Activated CD4-positive, alpha-beta memory T cell treated with anti-CD3 and anti-CD28 coated beads for 36 hours (primary cell): ENCODE results near the gene SLC2A10. TPM values are rescaled to one million over a fixed set of nuclear protein-coding genes. Genes with fewer than 3 reads are reported as not detected.

ENCODE experiments used
- CTCF ChIA-PET: fragments of 350-600 bp; sonication (Branson Sonifier 250); formaldehyde crosslinking; loops from one replicate; lab custom pipeline; 2021; ENCODE audit warnings: antibody characterized with exemption, inconsistent platforms; lab: Charles Lee
- POLR2A ChIA-PET: fragments of 350-600 bp; sonication (Branson Sonifier 250); formaldehyde crosslinking; loops from one replicate; lab custom pipeline; 2021; ENCODE audit warnings: antibody characterized with exemption; lab: Charles Lee
- DNase-seq: peaks from one replicate; pipeline ENCODE4 v3.0.0-alpha.2; 2020
- H3K27ac Mint-ChIP-seq: one replicate; pipeline ENCODE4 v1.8.0; 2021; ENCODE audit warnings: mixed read lengths
- H3K27me3 Mint-ChIP-seq: one replicate; pipeline ENCODE4 v1.8.0; 2021; ENCODE audit warnings: mixed read lengths
- H3K36me3 Mint-ChIP-seq: one replicate; pipeline ENCODE4 v1.8.0; 2021; ENCODE audit warnings: mixed read lengths
- H3K4me1 Mint-ChIP-seq: one replicate; pipeline ENCODE4 v1.8.0; 2021; ENCODE audit warnings: low read depth, mixed read lengths
- H3K4me3 Mint-ChIP-seq: one replicate; pipeline ENCODE4 v1.8.0; 2021; ENCODE audit warnings: mild to moderate bottlenecking, mixed read lengths
- H3K9me3 Mint-ChIP-seq: one replicate; pipeline ENCODE4 v1.8.0; 2021; ENCODE audit warnings: mixed read lengths
- intact Hi-C: fragments of 100-400 bp; cut with micrococcal nuclease; formaldehyde crosslinking; loops from one replicate; pipeline ENCODE4 v1.15.1; 2023
- total RNA-seq, 2 experiments: library from RNA; stranded (reverse); gene quantifications; one replicate each; pipeline ENCODE4 v1.2.3, GENCODE V29; 2021

SLC2A10 gene
- total RNA-seq: not detected

DNA sequence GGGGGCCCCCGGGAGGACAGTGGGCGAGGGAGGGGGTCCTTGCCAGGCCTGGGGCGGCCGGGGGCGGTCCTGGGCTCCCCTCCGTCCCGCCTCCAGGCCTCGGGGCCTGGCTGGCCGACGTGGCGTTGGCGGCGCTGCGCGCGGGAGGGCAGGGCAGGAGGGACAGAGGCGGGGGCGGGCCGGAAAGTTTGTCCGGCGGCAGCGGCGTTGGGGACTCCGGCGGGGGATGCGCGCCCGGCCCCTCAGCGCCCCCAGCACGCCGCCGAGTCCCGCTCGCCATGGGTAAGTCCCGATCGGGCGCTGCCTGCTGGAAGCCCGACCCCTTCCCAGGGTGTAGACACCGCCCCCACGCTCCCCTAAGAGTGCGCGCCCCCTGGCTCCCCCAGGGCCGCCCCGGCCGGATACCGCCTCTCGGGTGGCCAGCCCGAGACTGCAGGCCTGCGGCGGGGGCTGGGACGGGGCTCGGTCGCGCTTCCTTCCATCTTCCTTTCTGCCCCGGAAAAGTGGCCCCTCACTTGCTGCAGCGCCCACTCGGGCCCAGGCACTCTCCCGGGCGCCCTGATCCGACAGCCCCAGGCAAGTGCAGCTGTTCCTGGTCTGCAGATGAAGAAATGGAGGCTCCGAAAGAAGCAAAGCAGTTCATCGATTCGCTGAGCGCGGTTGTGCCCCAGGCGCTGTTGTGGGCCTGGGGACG, at the start of gene SLC2A10:
SLC2A10 (plus strand) TSS at position 191 of the 694 bp plus-strand sequence; CDS start at position 279, 88 bp downstream.
- Mint-ChIP-seq H3K27ac (no peak within 1 kb of the TSS), H3K27me3 (peaks cover 58% of the 10 kb centered on the region), H3K4me3 (peak within 1 kb of the TSS; percentile 25), H3K4me1 (peaks cover 10% of the 10 kb centered on the region), H3K9me3 (peaks cover 7% of the 10 kb centered on the region), H3K36me3 (no peaks in the 10 kb centered on the region)
- no peak for DNase-seq
- ChIA-PET CTCF (no interaction called here), POLR2A (no interaction called here)
- intact Hi-C loops: no loop called here

DNA sequence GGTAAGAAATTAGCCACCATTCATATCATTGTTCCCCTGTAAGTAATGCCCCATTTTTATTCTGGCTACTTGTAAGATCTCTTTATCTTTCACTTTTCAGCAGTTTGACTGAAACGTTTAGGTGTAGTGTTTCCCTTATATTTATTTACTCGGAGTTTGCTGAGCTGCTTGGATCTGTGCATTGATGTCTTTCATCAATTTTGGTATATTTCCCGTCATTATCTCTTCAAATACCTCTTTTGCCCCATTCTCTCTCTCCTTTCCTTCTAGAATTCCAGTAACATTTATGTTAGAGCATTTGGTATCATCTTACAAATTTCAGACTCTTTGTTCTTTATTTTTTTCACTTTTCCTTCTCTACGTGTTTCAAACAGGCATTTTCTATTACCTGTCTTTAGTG, 49.0 kb upstream of the SLC2A10 start:
- Mint-ChIP-seq H3K36me3 (no peaks in the 10 kb centered on the region), H3K4me1 (no peaks in the 10 kb centered on the region), H3K27me3 (no peaks in the 10 kb centered on the region), H3K4me3 (no peak overlapping the region), H3K9me3 (no peaks in the 10 kb centered on the region), H3K27ac (no peak overlapping the region)
- CTCF ChIA-PET: no interaction called here
- DNase-seq: no peak
- POLR2A ChIA-PET: no interaction called here
- intact Hi-C loops: no loop called here

DNA sequence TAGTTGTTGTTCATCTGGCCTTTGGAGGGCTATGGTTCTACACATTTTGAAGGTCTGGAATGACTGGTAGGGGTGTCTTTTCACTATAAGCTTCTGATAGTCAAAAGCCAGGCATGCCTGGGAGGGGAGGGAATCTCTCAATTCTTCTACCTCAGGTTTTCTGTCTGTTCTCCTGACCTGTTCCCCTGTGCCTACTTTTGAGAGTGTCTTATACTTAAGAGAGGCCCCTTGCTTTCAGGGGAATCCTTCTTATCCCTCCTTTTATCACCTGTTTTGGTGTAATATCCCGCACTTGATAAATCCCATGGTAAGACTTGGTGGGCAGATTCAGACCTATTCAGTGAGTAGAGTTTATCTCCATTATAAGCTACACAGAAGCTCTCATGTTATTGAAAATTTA, 47.8 kb upstream of the SLC2A10 start:
- Mint-ChIP-seq H3K27ac (no peak overlapping the region), H3K4me1 (no peaks in the 10 kb centered on the region), H3K9me3 (no peaks in the 10 kb centered on the region), H3K4me3 (no peak overlapping the region), H3K36me3 (no peaks in the 10 kb centered on the region), H3K27me3 (no peaks in the 10 kb centered on the region)
- ChIA-PET CTCF (interaction anchor here (0.6 to 1.2 kb wide), 3 partner anchors 19 to 931 kb away, joined by 3 read pairs; no protein-coding TSS in a partner anchor), POLR2A (no interaction called here)
- intact Hi-C loops: no loop called here
- DNase-seq: no peak

DNA sequence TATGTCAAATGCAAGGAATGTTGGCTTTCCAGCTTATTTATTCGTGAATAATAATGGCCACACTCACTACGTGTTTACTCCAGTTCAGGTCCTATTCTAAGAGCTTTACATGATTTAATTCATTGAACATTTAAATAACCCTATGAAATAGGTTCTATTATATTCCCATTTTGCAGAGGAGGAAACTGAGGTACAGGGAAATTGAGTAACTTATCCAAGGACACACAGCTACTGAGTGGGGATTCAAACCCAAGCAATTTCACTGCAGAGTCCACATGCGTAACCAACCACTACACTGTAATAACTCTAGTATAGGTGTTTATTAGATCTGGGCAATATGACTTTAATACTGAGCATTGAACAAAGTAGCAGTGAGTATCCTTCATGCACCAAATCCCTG, 45.9 kb upstream of the SLC2A10 start:
- Mint-ChIP-seq H3K27ac (no peak overlapping the region), H3K27me3 (no peaks in the 10 kb centered on the region), H3K4me1 (no peaks in the 10 kb centered on the region), H3K4me3 (no peak overlapping the region), H3K36me3 (no peaks in the 10 kb centered on the region), H3K9me3 (no peaks in the 10 kb centered on the region)
- intact Hi-C loops: no loop called here
- CTCF ChIA-PET: interaction anchor here (0.6 kb wide), 2 partner anchors 9 to 157 kb away, joined by 3 to 4 read pairs; no protein-coding TSS in a partner anchor
- POLR2A ChIA-PET: no interaction called here
- DNase-seq: no peak

DNA sequence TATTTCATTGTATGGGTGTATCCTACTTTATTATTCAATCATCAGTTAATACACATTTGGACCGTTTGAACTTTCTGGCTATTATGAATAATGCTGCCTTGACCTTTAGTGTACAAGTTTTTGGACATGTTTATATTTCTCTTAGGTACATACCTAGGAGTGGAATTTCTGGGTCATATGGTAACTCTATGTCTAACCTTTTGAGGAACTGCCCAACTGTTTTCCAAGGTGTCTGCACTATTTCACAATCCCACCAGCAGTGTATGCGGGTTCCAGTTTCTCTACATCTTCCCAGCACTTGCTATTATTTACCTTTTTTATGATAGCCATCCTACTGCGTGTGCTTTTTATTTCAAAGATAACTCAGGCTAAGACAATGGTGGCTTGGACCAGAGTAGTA, 43.8 kb upstream of the SLC2A10 start:
- intact Hi-C loops: no loop called here
- H3K9me3 Mint-ChIP-seq: peaks cover 10% of the 10 kb centered on the region

DNA sequence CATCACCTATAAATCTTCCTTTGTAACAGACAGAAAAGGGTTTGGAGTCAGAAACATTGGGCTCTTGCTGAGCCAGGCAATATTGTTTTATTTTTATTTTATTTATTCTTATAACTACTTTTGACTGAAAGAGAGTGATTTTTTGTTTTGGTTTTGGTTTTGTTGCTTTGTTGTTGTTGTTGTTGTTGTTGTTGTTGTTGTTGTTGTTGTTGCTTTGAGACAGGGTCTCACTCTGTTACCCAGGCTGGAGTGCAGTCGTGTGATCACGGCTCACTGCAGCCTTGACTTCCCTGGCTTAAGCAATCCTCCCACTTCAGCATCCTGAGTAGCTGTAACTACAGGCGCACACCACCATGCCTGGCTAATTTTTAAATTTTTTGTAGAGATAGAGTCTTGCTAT, 43.1 kb upstream of the SLC2A10 start:
- H3K36me3 Mint-ChIP-seq: peaks cover 18% of the 10 kb centered on the region
- H3K9me3 Mint-ChIP-seq: peaks cover 17% of the 10 kb centered on the region
- no peaks in the 10 kb centered on the region for H3K27me3 Mint-ChIP-seq
- H3K4me3 Mint-ChIP-seq: no peak overlapping the region
- no peaks in the 10 kb centered on the region for H3K4me1 Mint-ChIP-seq
- CTCF ChIA-PET: no interaction called here
- H3K27ac Mint-ChIP-seq: no peak overlapping the region
- DNase-seq: no peak
- POLR2A ChIA-PET: no interaction called here
- intact Hi-C loops: no loop called here

More for the DNA sequence above, 43.8 kb upstream of the SLC2A10 start:
- CTCF ChIA-PET: no interaction called here
- DNase-seq: no peak
- POLR2A ChIA-PET: no interaction called here
- no peak overlapping the region for H3K27ac Mint-ChIP-seq
- H3K36me3 Mint-ChIP-seq: peaks cover 13% of the 10 kb centered on the region
- no peak overlapping the region for H3K4me3 Mint-ChIP-seq
- no peaks in the 10 kb centered on the region for H3K27me3 Mint-ChIP-seq
- H3K4me1 Mint-ChIP-seq: no peaks in the 10 kb centered on the region

DNA sequence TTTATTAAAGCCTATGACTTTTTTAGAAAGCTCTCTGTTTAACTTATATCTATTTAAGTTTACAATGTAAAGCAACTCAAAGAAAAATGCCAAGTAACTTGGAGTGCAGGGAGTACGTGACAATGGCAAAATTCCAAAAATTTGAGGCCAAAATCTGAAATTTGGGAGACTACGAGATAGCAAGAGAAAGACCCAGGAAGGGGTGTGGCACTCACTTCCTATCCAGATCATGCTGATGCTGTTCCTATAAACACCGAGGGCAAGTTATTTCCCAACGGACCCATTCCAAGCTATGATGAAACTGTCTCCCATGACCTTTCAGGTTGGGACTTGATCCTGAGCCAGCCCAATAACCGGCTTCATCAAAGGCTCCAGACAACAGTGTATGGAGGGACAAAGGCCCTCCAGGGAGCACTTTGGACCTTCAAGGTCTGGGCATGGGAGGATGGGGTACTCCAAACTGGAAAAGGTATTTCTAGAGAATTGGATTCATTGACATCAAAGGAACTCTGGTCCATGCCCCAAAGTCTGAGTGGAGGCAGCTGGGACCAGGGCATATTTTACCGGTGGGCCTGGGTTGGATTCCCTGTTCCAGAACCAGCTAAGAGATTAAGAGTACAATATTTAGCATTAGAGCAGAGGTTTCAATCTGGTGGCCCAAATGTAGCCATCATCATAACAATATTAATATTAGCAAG, 42.5 kb upstream of the SLC2A10 start:
- intact Hi-C loops: no loop called here
- peaks cover 20% of the 10 kb centered on the region for H3K9me3 Mint-ChIP-seq
- H3K27ac Mint-ChIP-seq: no peak overlapping the region
- H3K27me3 Mint-ChIP-seq: no peaks in the 10 kb centered on the region
- DNase-seq: no peak
- CTCF ChIA-PET: no interaction called here
- no peaks in the 10 kb centered on the region for H3K4me1 Mint-ChIP-seq
- POLR2A ChIA-PET: no interaction called here
- H3K36me3 Mint-ChIP-seq: peaks cover 18% of the 10 kb centered on the region
- no peak overlapping the region for H3K4me3 Mint-ChIP-seq

DNA sequence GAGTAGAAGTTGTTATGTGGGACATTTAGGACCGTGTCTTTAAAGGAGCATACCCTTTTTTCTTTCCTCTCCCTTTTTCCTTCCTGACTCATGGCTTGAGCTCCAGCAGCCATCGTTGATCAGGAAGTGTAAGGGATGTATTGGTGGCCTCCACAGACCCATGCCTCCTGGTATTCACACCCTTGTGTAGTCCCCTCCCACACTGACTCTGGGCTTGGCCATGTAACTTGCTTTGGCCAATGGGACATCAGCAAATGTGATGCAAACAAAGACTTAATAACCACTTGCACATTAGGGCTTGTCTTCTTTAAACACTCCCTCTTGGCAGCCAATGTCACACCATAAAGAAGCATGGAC, 39.2 kb upstream of the SLC2A10 start:
- CTCF ChIA-PET: no interaction called here
- H3K27me3 Mint-ChIP-seq: no peaks in the 10 kb centered on the region
- no peaks in the 10 kb centered on the region for H3K4me1 Mint-ChIP-seq
- POLR2A ChIA-PET: no interaction called here
- H3K27ac Mint-ChIP-seq: no peak overlapping the region
- peaks cover 25% of the 10 kb centered on the region for H3K9me3 Mint-ChIP-seq
- H3K4me3 Mint-ChIP-seq: no peak overlapping the region
- peaks cover 18% of the 10 kb centered on the region for H3K36me3 Mint-ChIP-seq
- DNase-seq: no peak
- intact Hi-C loops: no loop called here

DNA sequence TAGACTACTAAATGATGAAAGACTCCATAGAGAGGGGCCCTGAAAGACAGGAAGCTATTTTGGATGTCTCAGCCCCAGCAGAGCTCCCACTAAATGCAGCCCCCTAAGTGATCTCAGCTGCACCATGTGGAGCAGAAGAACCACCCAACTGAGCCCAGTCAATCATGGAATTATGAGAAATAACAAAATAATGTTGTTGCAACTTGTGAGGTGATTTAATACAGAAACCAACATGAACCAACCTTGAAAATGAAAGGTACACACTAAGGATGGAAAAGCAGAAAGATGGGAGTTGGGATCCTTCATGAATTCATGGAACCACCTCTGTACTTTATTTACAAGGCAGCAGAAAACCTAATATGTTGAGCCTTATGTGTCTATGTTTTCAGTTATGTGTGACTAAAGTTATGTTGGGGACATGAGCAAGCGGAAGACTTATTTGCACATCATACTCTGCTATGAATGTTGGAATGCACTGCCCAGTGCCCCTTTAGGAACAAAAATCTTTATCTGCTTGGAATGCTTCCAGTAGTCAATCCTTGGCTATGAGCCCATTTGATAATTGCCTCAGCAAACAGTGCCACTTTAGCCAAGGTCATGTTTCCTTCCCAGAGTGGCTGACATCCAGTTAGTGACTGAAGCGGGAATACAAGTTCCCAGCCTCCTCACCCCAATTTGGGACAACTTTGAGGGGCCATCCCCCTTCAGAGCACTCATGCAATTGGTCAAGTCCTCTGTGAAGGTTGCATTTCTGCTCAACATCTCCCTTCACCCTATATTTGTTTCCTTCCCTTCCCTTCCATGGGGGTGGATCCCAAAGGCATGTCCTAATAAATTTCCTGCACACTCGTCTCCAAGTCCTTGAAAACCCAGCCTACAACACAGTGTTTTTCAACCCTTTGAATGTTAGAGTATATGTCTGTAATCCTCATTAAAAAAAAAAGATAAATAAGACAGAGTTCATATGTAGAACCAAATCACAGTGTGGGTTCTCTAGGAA, 38.6 kb upstream of the SLC2A10 start:
- intact Hi-C loops: no loop called here
- ChIA-PET CTCF (no interaction called here), POLR2A (no interaction called here)
- Mint-ChIP-seq H3K9me3 (peaks cover 25% of the 10 kb centered on the region), H3K27ac (no peak overlapping the region), H3K4me1 (no peaks in the 10 kb centered on the region), H3K4me3 (no peak overlapping the region), H3K27me3 (no peaks in the 10 kb centered on the region), H3K36me3 (peaks cover 18% of the 10 kb centered on the region)
- no peak for DNase-seq

DNA sequence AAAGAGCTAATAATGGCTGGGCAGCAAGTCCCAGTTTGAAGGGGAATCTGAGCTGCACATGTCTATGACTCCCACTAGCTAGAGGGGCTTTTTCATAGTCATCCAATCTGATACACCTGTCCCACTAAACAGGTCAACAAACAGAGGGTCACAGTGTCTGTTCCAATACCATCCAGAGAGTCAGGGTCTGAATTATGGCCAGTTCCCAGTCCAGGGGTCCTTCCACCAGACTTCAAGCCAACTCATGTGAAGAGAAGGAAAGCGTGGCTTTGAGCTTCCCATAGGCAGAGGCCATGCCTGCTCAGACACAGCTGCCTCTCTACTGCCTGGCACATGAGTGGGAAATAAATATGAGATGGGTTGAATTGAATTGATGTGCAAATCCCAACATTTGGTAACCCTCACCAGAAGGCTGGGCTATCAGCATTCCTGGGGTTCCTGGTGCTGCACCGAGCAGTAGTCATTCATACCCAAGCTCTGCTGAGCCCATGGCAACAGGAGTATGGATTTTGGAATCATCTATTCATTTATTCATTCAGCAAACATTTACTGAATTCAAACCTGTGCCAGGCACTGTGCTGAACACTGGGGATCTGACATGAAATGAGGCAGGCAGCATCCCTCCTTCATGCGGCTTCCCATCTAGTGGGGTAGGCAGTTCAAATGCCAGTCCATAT, 37.4 kb upstream of the SLC2A10 start:
- POLR2A ChIA-PET: no interaction called here

DNA sequence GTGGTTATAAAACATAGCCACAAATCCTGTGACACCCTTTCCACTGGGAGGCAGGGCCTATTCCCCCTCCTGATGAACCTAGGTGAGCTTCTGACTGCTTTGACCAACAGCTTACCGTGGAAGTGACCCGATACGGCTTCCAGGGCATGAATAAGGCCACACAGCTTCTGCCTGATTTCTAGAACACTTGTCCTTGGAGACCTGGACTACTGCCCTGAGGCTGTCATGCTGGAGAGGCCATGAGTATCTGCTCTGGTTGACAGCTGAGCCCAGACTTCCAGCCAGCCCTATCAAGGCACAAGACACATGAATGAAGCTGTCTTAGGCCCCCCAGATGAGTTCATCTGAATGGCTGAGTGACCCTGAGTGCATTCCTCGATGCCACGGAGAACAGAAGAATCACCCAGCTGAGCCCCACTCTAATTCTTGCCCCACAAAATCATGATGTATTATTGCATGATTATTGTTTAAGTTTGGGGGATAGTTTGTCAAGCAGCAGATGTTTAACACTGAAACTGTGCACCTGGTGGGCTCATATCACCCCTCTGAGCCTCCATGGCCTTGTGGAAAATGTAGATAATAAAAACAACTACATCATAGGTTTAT, 36.8 kb upstream of the SLC2A10 start:
- Mint-ChIP-seq H3K4me1 (no peaks in the 10 kb centered on the region), H3K36me3 (peaks cover 18% of the 10 kb centered on the region), H3K27ac (no peak overlapping the region), H3K9me3 (peaks cover 25% of the 10 kb centered on the region), H3K27me3 (no peaks in the 10 kb centered on the region), H3K4me3 (no peak overlapping the region)
- ChIA-PET CTCF (interaction anchor here (1.0 kb wide), 1 partner anchor 128 kb away, joined by 3 read pairs; no protein-coding TSS in a partner anchor), POLR2A (no interaction called here)
- DNase-seq: no peak
- intact Hi-C loops: no loop called here

More for the DNA sequence above, 37.4 kb upstream of the SLC2A10 start:
- no peak for DNase-seq
- peaks cover 18% of the 10 kb centered on the region for H3K36me3 Mint-ChIP-seq
- no peak overlapping the region for H3K4me3 Mint-ChIP-seq
- no peak overlapping the region for H3K27ac Mint-ChIP-seq
- no peaks in the 10 kb centered on the region for H3K27me3 Mint-ChIP-seq
- CTCF ChIA-PET: interaction anchor here (1.0 kb wide), 1 partner anchor 127 kb away, joined by 3 read pairs; no protein-coding TSS in a partner anchor
- intact Hi-C loops: no loop called here
- H3K9me3 Mint-ChIP-seq: peaks cover 25% of the 10 kb centered on the region
- no peaks in the 10 kb centered on the region for H3K4me1 Mint-ChIP-seq
